H7 (cell line): Measurements from ENCODE around the gene SYAP1. TPM values are rescaled to one million over a fixed set of nuclear protein-coding genes. Genes with fewer than 3 reads are reported as not detected.

Experiments
- DNase-seq: peaks from one replicate; pipeline ENCODE4 v3.0.0; 2012
- H3K27me3 ChIP-seq: 2 replicates; pipeline ENCODE4 v1.6.0; 2011; ENCODE audit warnings: mild to moderate bottlenecking, low read length; ENCODE audit not compliant: control insufficient read depth, insufficient read depth
- H3K36me3 ChIP-seq: replicated peaks from 2 replicates; pipeline ENCODE4 v1.5.1; 2011; ENCODE audit warnings: low read length; ENCODE audit not compliant: control insufficient read depth, insufficient read depth
- H3K4me3 ChIP-seq: 2 replicates; pipeline ENCODE4 v1.5.1; 2011; ENCODE audit warnings: low read depth, mild to moderate bottlenecking, control low read depth, low read length, moderate library complexity; ENCODE audit not compliant: insufficient read depth
- total RNA-seq: library from RNA; depleted of rRNA; stranded (reverse); fragments of >200 nt; shearing (Covaris generic); gene quantifications from 2 replicates; pipeline ENCODE4 v1.2.3, GENCODE V29; 2014; rRNA removed

Gene SYAP1
- total RNA-seq, 1 experiment from 2014 or later = 21.7 TPM

- H3K4me3 ChIP-seq = no peak overlapping the region
- DNase-seq = no peak
- no peaks in the 10 kb centered on the region for H3K27me3 ChIP-seq
- peaks cover 4% of the 10 kb centered on the region; the same call in 1 of the 2 replicates for H3K36me3 ChIP-seq
These were observed 95.2 kb downstream of the SYAP1 start for GRCh38 chrX:16814597-16814996.

Other genes with a start within 250 kb of the SYAP1 start
- gene S100G, start 69.5 kb upstream of the SYAP1 start, total RNA-seq = not detected in 2 replicates
- 53.8 and 67.8 TPM in 2 replicates for gene CTPS2, start 6.9 kb upstream of the SYAP1 start, total RNA-seq
- gene TXLNG, start 66.9 kb downstream of the SYAP1 start, total RNA-seq = 35.6 and 43.2 TPM in 2 replicates
- gene RBBP7, start 150.8 kb downstream of the SYAP1 start, total RNA-seq = 158 and 198 TPM in 2 replicates
- 0.31 and 1.1 TPM in 2 replicates for gene REPS2, start 227.0 kb downstream of the SYAP1 start, total RNA-seq